PC-9 (cell line): Measurements from ENCODE around the gene CMIP.

Experiments
- EZH2 ChIP-seq: fragments of 200-600 bp; sonication (generic); IDR thresholded peaks from 2 replicates; pipeline ENCODE4 v1.8.0; 2017; ENCODE audit warnings: antibody characterized with exemption, low read depth
- TF ChIP-seq, protein P1 (sequence below): fragments of 200-600 bp; sonication (generic); conservative IDR thresholded peaks from 2 replicates; pipeline ENCODE4 v1.6.1; 2017; ENCODE audit warnings: mixed run types, antibody characterized with exemption, mild to moderate bottlenecking, moderate library complexity

DNA sequence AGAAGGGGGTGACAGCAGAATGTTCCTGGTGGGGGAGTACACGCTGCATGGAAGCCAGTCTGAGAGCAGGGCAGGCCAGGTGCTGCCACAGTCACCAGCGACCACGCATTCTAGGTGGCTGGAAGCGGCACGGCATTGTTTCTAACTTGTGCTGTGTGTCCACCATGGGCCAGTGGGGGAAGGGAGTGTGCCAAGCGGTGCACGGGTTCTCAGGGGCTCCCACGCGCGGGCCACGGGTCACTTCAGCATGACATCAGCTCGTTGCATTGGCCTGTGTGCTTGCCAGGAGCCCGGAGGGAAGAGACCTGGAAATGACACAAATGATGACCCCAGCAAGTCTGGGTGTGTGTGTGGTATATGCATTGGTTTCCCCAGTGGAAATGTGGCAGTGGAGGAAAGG lies 169.6 kb downstream of the CMIP start:
- TF ChIP-seq EZH2, result no peak
- TF ChIP-seq, protein P1, sequence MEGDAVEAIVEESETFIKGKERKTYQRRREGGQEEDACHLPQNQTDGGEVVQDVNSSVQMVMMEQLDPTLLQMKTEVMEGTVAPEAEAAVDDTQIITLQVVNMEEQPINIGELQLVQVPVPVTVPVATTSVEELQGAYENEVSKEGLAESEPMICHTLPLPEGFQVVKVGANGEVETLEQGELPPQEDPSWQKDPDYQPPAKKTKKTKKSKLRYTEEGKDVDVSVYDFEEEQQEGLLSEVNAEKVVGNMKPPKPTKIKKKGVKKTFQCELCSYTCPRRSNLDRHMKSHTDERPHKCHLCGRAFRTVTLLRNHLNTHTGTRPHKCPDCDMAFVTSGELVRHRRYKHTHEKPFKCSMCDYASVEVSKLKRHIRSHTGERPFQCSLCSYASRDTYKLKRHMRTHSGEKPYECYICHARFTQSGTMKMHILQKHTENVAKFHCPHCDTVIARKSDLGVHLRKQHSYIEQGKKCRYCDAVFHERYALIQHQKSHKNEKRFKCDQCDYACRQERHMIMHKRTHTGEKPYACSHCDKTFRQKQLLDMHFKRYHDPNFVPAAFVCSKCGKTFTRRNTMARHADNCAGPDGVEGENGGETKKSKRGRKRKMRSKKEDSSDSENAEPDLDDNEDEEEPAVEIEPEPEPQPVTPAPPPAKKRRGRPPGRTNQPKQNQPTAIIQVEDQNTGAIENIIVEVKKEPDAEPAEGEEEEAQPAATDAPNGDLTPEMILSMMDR, result no peak
